IgD-negative memory B cell (primary cell): Measurements from ENCODE around the gene AWAT2. TPM values are rescaled to one million over a fixed set of nuclear protein-coding genes. Genes with fewer than 3 reads are reported as not detected.

Source experiments
- H3K27ac Mint-ChIP-seq, 3 donors: one replicate each; pipeline ENCODE4 v1.8.0; 2020 to 2022; ENCODE audit warnings: mild to moderate bottlenecking in 3 of 3, mixed read lengths in 3 of 3, moderate library complexity in 1 of 3
- H3K27me3 Mint-ChIP-seq: one replicate; pipeline ENCODE4 v1.8.0; 2021; ENCODE audit warnings: mixed read lengths
- H3K36me3 Mint-ChIP-seq: one replicate; pipeline ENCODE4 v1.8.0; 2020; ENCODE audit warnings: mild to moderate bottlenecking, mixed read lengths
- H3K4me1 Mint-ChIP-seq, 3 donors: one replicate each; pipeline ENCODE4 v1.8.0; 2020 to 2022; ENCODE audit warnings: mixed read lengths in 3 of 3, mild to moderate bottlenecking in 1 of 3
- H3K4me3 Mint-ChIP-seq, 4 donors: one replicate each; pipeline ENCODE4 v1.8.0; 2020 to 2022; ENCODE audit warnings: mild to moderate bottlenecking in 4 of 4, mixed read lengths in 4 of 4, moderate library complexity in 3 of 4
- H3K9me3 Mint-ChIP-seq, 3 donors: one replicate each; pipeline ENCODE4 v1.8.0; 2020 to 2021; ENCODE audit warnings: mixed read lengths in 3 of 3, mild to moderate bottlenecking in 1 of 3
- polyA plus RNA-seq: library from polyadenylated mRNA; unstranded; fragments of 300-500 nt; fragmentation: Illumina TruSeq; gene quantifications from one replicate; pipeline ENCODE4 v1.2.3, GENCODE V29; 2021

Gene AWAT2
- polyA plus RNA-seq, 1 donor from 2014 or later: not detected

DNA sequence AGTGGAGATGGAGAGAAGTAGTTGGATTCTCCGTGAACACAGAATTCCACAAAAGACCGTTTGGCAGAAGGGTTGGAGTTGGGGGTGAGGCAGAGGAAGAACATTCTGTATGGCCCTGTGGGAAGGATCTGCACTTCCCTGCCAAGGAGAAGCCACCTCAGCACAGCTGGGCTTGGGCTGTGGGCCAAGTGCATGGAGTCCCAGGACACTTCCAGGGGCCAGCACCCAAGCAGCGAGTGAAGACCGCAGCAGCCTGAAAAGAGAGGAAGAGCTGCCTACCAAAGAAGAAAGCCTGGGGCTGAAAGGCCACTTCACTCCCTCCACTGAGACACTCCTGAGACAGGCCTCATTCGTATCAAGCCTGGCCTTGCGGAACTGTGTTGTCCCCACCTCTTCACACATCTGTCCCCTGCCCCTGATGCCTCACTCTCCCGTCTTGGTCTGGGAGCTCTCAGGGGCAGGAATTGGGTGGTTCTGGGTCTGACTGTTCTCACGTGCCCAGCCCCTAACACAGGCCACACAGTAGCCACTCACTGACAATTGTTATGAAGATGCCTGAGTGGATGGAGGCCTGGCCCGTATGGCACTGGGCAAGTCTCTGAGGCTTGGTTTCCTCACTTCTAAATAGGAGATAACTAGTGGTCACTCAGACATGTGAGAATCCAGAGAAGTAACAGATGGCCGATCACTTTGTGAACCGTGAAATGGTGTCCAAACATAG is 3.3 kb upstream of the AWAT2 start:
- no peaks in the 10 kb centered on the region for H3K36me3 Mint-ChIP-seq
- H3K27ac Mint-ChIP-seq: no peak overlapping the region
- no peaks in the 10 kb centered on the region for H3K9me3 Mint-ChIP-seq
- no peaks in the 10 kb centered on the region for H3K4me1 Mint-ChIP-seq
- H3K27me3 Mint-ChIP-seq: peaks cover 8% of the 10 kb centered on the region
- no peak overlapping the region for H3K4me3 Mint-ChIP-seq

- Mint-ChIP-seq H3K27ac (no peak overlapping the region), H3K9me3 (no peaks in the 10 kb centered on the region), H3K4me1 (no peaks in the 10 kb centered on the region), H3K4me3 (no peak overlapping the region), H3K36me3 (no peaks in the 10 kb centered on the region), H3K27me3 (peaks cover 4% of the 10 kb centered on the region)
These were observed 332 bp downstream of the AWAT2 start for GRCh38 chrX:70049406-70049805.

DNA sequence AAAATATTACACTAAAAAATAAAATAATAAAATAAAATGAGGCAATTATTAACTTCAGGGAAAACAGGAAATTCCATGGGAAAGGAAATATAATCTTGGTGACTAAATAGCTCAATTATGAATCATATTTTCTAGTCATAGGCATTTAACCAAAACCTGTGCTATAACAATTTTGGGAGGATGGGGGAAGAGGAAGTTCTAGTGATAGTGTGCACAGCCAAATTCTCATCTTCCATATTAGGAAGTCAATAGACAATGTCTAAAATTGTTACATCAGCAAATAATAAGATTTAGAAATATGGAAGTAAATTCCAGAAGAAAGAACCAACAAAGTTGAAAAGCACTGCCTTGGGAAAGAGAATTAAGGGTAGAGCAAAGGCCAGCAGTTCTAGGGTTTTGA is 2.8 kb downstream of the AWAT2 start:
- H3K4me3 Mint-ChIP-seq: no peak overlapping the region
- H3K9me3 Mint-ChIP-seq: no peaks in the 10 kb centered on the region
- H3K27me3 Mint-ChIP-seq: peaks cover 3% of the 10 kb centered on the region
- no peaks in the 10 kb centered on the region for H3K36me3 Mint-ChIP-seq
- H3K27ac Mint-ChIP-seq: no peak overlapping the region
- H3K4me1 Mint-ChIP-seq: no peaks in the 10 kb centered on the region

DNA sequence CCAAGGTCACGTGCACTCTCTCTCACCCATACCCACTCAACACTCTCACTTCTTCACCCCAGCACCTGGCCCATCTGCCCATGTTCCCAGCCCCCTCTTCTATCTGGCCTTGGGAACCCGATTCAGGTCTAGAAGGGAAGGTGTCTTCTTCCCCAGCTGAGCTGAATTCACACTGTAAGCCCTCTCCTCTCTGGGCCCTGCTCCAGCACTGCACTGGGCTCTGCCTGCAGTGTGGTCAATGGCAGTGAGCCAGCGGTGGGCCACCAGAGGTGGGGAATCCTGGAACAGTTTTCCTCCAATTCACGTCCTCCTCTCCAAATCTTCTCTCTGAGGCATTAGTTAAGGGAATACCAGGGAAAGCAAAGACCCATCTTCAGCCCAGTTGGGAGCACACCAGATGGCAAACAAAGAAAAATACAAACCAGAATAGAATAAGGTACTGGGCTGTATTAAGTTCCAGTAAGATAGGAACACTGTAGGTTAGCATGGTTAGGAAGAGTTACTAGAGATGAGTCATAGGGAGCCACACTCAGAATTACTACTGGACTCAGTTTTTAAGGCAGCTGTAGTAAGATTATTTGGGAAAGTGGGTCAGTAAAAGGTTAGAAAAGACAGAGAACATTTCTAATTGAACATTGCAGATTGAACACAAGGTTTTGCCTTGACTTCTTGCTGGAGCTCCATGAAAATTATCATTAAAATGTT is 5.0 kb downstream of the AWAT2 start:
- no peak overlapping the region for H3K4me3 Mint-ChIP-seq
- H3K27me3 Mint-ChIP-seq: no peaks in the 10 kb centered on the region

GRCh38 chrX:70043685-70044084 is 6.1 kb downstream of the AWAT2 start:
- Mint-ChIP-seq H3K4me3 (no peak overlapping the region), H3K36me3 (no peaks in the 10 kb centered on the region), H3K27ac (no peak overlapping the region), H3K9me3 (no peaks in the 10 kb centered on the region), H3K4me1 (no peaks in the 10 kb centered on the region), H3K27me3 (no peaks in the 10 kb centered on the region)

More for the DNA sequence above, 5.0 kb downstream of the AWAT2 start:
- H3K4me1 Mint-ChIP-seq: no peaks in the 10 kb centered on the region
- H3K27ac Mint-ChIP-seq: no peak overlapping the region
- no peaks in the 10 kb centered on the region for H3K9me3 Mint-ChIP-seq
- no peaks in the 10 kb centered on the region for H3K36me3 Mint-ChIP-seq

- no peaks in the 10 kb centered on the region for H3K36me3 Mint-ChIP-seq
- H3K27ac Mint-ChIP-seq: no peak overlapping the region
- H3K4me3 Mint-ChIP-seq: no peak overlapping the region
- H3K4me1 Mint-ChIP-seq: no peaks in the 10 kb centered on the region
- H3K9me3 Mint-ChIP-seq: no peaks in the 10 kb centered on the region
- H3K27me3 Mint-ChIP-seq: no peaks in the 10 kb centered on the region
These were observed 7.1 kb downstream of the AWAT2 start for GRCh38 chrX:70042399-70043371.

DNA sequence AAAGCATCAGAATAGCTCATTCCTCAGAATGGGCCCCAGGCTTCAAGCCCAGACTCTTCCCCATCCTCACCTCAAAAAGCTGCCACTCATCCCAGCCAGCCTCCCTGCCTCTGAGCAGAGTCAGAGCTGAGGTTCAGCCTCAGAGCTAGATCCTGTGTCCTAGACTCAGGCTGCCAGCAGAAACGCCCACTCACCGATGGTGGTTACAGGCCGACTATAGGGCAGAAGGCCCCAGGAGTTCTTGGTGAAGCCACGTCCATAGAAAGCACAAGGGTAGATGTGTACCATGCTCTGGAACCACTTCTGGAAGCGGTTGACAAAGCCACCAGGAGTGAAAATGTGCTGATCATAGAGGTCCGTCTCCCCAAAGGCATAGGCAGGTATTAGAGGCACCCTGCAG is 7.7 kb downstream of the AWAT2 start:
- Mint-ChIP-seq H3K36me3 (no peaks in the 10 kb centered on the region), H3K27me3 (no peaks in the 10 kb centered on the region), H3K4me1 (no peaks in the 10 kb centered on the region), H3K27ac (no peak overlapping the region), H3K4me3 (no peak overlapping the region), H3K9me3 (no peaks in the 10 kb centered on the region)

GRCh38 chrX:70039758-70040157 is 10.0 kb downstream of the AWAT2 start:
- Mint-ChIP-seq H3K27me3 (no peaks in the 10 kb centered on the region), H3K4me1 (no peaks in the 10 kb centered on the region), H3K36me3 (no peaks in the 10 kb centered on the region), H3K27ac (no peak overlapping the region), H3K4me3 (no peak overlapping the region), H3K9me3 (no peaks in the 10 kb centered on the region)

DNA sequence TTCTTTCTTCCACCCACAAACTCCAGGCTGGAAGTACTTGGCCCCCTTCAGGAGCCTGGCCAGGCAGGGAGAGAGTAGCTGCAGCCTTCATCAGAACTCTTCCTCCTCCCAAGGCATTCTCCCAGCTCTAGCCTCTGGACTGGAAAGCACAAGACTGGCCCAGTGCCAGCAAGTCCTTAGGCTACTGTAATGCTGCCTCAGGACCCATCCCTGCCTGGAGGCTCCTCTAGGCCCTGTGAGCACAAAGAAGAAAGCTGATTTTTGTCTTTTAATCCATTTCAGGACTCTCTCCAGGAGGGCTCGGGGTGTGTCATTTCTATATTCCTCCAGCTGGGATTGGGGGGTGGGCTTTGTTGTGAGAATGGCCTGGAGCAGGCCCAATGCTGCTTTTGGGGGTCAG is 10.8 kb downstream of the AWAT2 start:
- Mint-ChIP-seq H3K9me3 (no peaks in the 10 kb centered on the region), H3K4me1 (no peaks in the 10 kb centered on the region), H3K36me3 (no peaks in the 10 kb centered on the region), H3K4me3 (no peak overlapping the region), H3K27ac (no peak overlapping the region), H3K27me3 (no peaks in the 10 kb centered on the region)

GRCh38 chrX:70038515-70038914 is 11.2 kb downstream of the AWAT2 start:
- no peaks in the 10 kb centered on the region for H3K4me1 Mint-ChIP-seq
- H3K36me3 Mint-ChIP-seq: no peaks in the 10 kb centered on the region
- no peaks in the 10 kb centered on the region for H3K27me3 Mint-ChIP-seq
- H3K4me3 Mint-ChIP-seq: no peak overlapping the region
- H3K9me3 Mint-ChIP-seq: no peaks in the 10 kb centered on the region
- no peak overlapping the region for H3K27ac Mint-ChIP-seq

- peaks cover 8% of the 10 kb centered on the region for H3K27me3 Mint-ChIP-seq
- H3K4me3 Mint-ChIP-seq: no peak overlapping the region
- H3K9me3 Mint-ChIP-seq: no peaks in the 10 kb centered on the region
- no peaks in the 10 kb centered on the region for H3K4me1 Mint-ChIP-seq
- H3K36me3 Mint-ChIP-seq: no peaks in the 10 kb centered on the region
- H3K27ac Mint-ChIP-seq: no peak overlapping the region
These were observed 15.1 kb downstream of the AWAT2 start for GRCh38 chrX:70034646-70035045.

GRCh38 chrX:70033348-70034051 is 16.2 kb downstream of the AWAT2 start:
- H3K4me3 Mint-ChIP-seq: no peak overlapping the region
- H3K27ac Mint-ChIP-seq: peak overlapping the region in 1 of 3 donors; percentile 64
- no peaks in the 10 kb centered on the region for H3K9me3 Mint-ChIP-seq
- no peaks in the 10 kb centered on the region for H3K36me3 Mint-ChIP-seq
- no peaks in the 10 kb centered on the region for H3K4me1 Mint-ChIP-seq
- peaks cover 8% of the 10 kb centered on the region for H3K27me3 Mint-ChIP-seq

DNA sequence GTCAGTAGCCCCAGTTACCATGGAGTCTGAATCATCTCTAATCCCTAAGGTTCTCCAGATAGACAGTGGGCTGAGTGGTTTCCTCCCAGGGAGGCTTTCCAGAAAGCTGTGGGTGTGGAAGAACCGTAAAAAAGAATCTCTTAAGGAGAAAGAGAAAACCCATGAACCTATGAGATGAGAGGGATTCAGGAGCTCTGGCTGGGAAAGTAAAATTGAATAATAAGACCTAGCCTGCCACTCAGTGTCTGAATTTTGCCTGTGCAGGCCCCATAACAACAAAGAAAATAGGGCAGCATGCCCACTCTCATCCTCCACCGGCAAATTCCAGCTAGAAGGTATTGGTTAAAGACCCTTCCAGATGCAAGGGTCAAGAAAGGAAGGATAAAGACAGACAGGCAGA is 16.9 kb downstream of the AWAT2 start:
- no peaks in the 10 kb centered on the region for H3K9me3 Mint-ChIP-seq
- no peaks in the 10 kb centered on the region for H3K36me3 Mint-ChIP-seq
- no peaks in the 10 kb centered on the region for H3K4me1 Mint-ChIP-seq
- H3K27me3 Mint-ChIP-seq: peaks cover 8% of the 10 kb centered on the region
- H3K27ac Mint-ChIP-seq: no peak overlapping the region
- H3K4me3 Mint-ChIP-seq: no peak overlapping the region

GRCh38 chrX:70030301-70030767 is 19.4 kb downstream of the AWAT2 start:
- Mint-ChIP-seq H3K4me3 (no peak overlapping the region), H3K27ac (no peak overlapping the region), H3K27me3 (peaks cover 16% of the 10 kb centered on the region), H3K36me3 (no peaks in the 10 kb centered on the region), H3K9me3 (no peaks in the 10 kb centered on the region), H3K4me1 (no peaks in the 10 kb centered on the region)

GRCh38 chrX:70029863-70030262 is 19.9 kb downstream of the AWAT2 start:
- Mint-ChIP-seq H3K27me3 (peaks cover 16% of the 10 kb centered on the region), H3K4me1 (no peaks in the 10 kb centered on the region), H3K27ac (no peak overlapping the region), H3K9me3 (no peaks in the 10 kb centered on the region), H3K36me3 (no peaks in the 10 kb centered on the region), H3K4me3 (no peak overlapping the region)
